ENCODE data around the gene TMEM132A.

- TF ChIP-seq ZZZ3 (CRISPR knock-in tag; IDR thresholded peaks at IDR 0.05; ENCODE audit: borderline replicate concordance), result no peak
- no peak for TF ChIP-seq MAX (IDR thresholded peaks at IDR 0.05)
- TF ChIP-seq ZSCAN29 (CRISPR knock-in tag; conservative IDR thresholded peaks at IDR 0.05), result no peak
- TF ChIP-seq FOXK1 (CRISPR knock-in tag; IDR thresholded peaks at IDR 0.05; ENCODE audit: borderline replicate concordance, low read depth), result no peak
- TF ChIP-seq HMG20A (CRISPR knock-in tag; IDR thresholded peaks at IDR 0.05; ENCODE audit: borderline replicate concordance), result no peak
- TF ChIP-seq FOXO1 (CRISPR knock-in tag; IDR thresholded peaks at IDR 0.05), result no peak
- TF ChIP-seq PBX3 (CRISPR knock-in tag; IDR thresholded peaks at IDR 0.05; ENCODE audit: borderline replicate concordance), result no peak
- no peak for TF ChIP-seq ZFP62 (CRISPR knock-in tag; IDR thresholded peaks at IDR 0.05)
- no peak for TF ChIP-seq CEBPG (CRISPR knock-in tag; IDR thresholded peaks at IDR 0.05)
- TF ChIP-seq CTCF (CRISPR knock-in tag; IDR thresholded peaks at IDR 0.05), result no peak
- no peak for TF ChIP-seq ZNF407 (CRISPR knock-in tag; IDR thresholded peaks at IDR 0.05; ENCODE audit: not compliant biosample characterization)
- no peak for TF ChIP-seq NBN (conservative IDR thresholded peaks at IDR 0.05)
- TF ChIP-seq POLR2A (IDR thresholded peaks at IDR 0.05; ENCODE audit: insufficient read depth in 1 of 2, low read depth in 2 of 2, low read length in 2 of 2), result no peak
Observed at GRCh38 chr11:60955571-60955970, 31.3 kb downstream of the TMEM132A start.
